Ishikawa (cell line): ENCODE measurements around the gene SLC4A2.

Experiments
- CREB1 ChIP-seq: IDR thresholded peaks from 2 replicates; pipeline ENCODE4 v1.6.1; 2012; ENCODE audit warnings: low read depth
- EP300 ChIP-seq: IDR thresholded peaks from 2 replicates; pipeline ENCODE4 v1.6.1; 2012; ENCODE audit warnings: borderline replicate concordance
- MAX ChIP-seq: IDR thresholded peaks from 2 replicates; pipeline ENCODE4 v1.6.1; 2012
- NFIC ChIP-seq: IDR thresholded peaks from 2 replicates; pipeline ENCODE4 v1.6.1; 2012
- RAD21 ChIP-seq: IDR thresholded peaks from 2 replicates; pipeline ENCODE4 v1.6.1; 2012; ENCODE audit warnings: low read depth
- REST ChIP-seq: IDR thresholded peaks from 2 replicates; pipeline ENCODE4 v1.6.1; 2012; ENCODE audit warnings: low read depth, mild to moderate bottlenecking
- TAF1 ChIP-seq: IDR thresholded peaks from 2 replicates; pipeline ENCODE4 v1.6.1; 2012; ENCODE audit warnings: low read depth, mild to moderate bottlenecking
- TCF12 ChIP-seq: IDR thresholded peaks from 2 replicates; pipeline ENCODE4 v1.6.1; 2012; ENCODE audit warnings: low read depth
- TEAD4 ChIP-seq: IDR thresholded peaks from 2 replicates; pipeline ENCODE4 v1.6.1; 2012

GRCh38 chr7:151062111-151062398 is 2.7 kb downstream of the SLC4A2 start:
- TF ChIP-seq TAF1, result no peak
- no peak for TF ChIP-seq MAX
- TF ChIP-seq NFIC, result no peak
- no peak for TF ChIP-seq CREB1
- TF ChIP-seq REST, result no peak
- no peak for TF ChIP-seq TEAD4
- TF ChIP-seq EP300, result no peak
- no peak for TF ChIP-seq RAD21
- no peak for TF ChIP-seq TCF12
